Neural cell (in vitro differentiated cells): ENCODE measurements around the gene TAC3. TPM values are rescaled to one million over a fixed set of nuclear protein-coding genes. Genes with fewer than 3 reads are reported as not detected.

Experiments
- H2AFZ ChIP-seq: fragments of 200-600, 300-800 bp; sonication (generic), shearing (Covaris generic); 2 replicates; pipeline ENCODE4 v1.6.0; 2014; ENCODE audit warnings: low read depth, mild to moderate bottlenecking, antibody characterized with exemption, low read length, moderate library complexity
- H3F3A ChIP-seq: fragments of 200-600 bp; shearing (Covaris generic); 2 replicates; pipeline ENCODE4 v1.6.1; 2016; ENCODE audit warnings: mild to moderate bottlenecking, moderate library complexity, mixed read lengths, antibody characterized with exemption, low read length; ENCODE audit not compliant: insufficient read depth, poor library complexity, severe bottlenecking
- H3K27ac ChIP-seq: fragments of 200-600, 300-800 bp; sonication (generic), shearing (Covaris generic); 2 replicates; pipeline ENCODE4 v1.5.1; 2014; ENCODE audit warnings: mild to moderate bottlenecking, low read length, moderate library complexity
- H3K27me3 ChIP-seq: fragments of 300-800, 200-600 bp; sonication (generic), shearing (Covaris generic); 2 replicates; pipeline ENCODE4 v1.6.0; 2014; ENCODE audit warnings: mild to moderate bottlenecking, low read depth, low read length, moderate library complexity; ENCODE audit not compliant: insufficient read depth
- H3K36me3 ChIP-seq: fragments of 300-800, 200-600 bp; sonication (generic), shearing (Covaris generic); 2 replicates; pipeline ENCODE4 v1.5.1; 2014; ENCODE audit warnings: mild to moderate bottlenecking, antibody characterized with exemption, low read length, moderate library complexity; ENCODE audit not compliant: insufficient read depth
- H3K4me2 ChIP-seq: fragments of 300-800, 200-600 bp; sonication (generic), shearing (Covaris generic); 2 replicates; pipeline ENCODE4 v1.6.0; 2014; ENCODE audit warnings: mild to moderate bottlenecking, low read length
- H3K4me3 ChIP-seq: fragments of 300-800, 200-600 bp; sonication (generic), shearing (Covaris generic); 2 replicates; pipeline ENCODE4 v1.5.1; 2014; ENCODE audit warnings: mild to moderate bottlenecking, low read length, moderate library complexity
- H3K79me2 ChIP-seq: fragments of 200-600 bp; shearing (Covaris generic); replicated peaks from 2 replicates; pipeline ENCODE4 v1.6.0; 2014; ENCODE audit warnings: mild to moderate bottlenecking, low read length, moderate library complexity; ENCODE audit not compliant: insufficient read depth
- H3K9ac ChIP-seq: fragments of 300-800, 200-600 bp; sonication (generic), shearing (Covaris generic); 2 replicates; pipeline ENCODE4 v1.6.1; 2016; ENCODE audit warnings: mild to moderate bottlenecking, low read length, mixed read lengths
- H3K9me2 ChIP-seq: fragments of 200-600 bp; shearing (Covaris generic); 2 replicates; pipeline ENCODE4 v1.6.1; 2016; ENCODE audit warnings: mild to moderate bottlenecking, low read length, mixed read lengths; ENCODE audit not compliant: insufficient read depth
- H3K9me3 ChIP-seq: fragments of 200-600, 300-800 bp; sonication (generic), shearing (Covaris generic); 2 replicates; pipeline ENCODE4 v1.6.1; 2016; ENCODE audit warnings: mild to moderate bottlenecking, mixed run types, low read length, moderate library complexity, mixed read lengths
- H4K20me1 ChIP-seq: fragments of 200-600 bp; shearing (Covaris generic); 2 replicates; pipeline ENCODE4 v1.6.1; 2016; ENCODE audit warnings: mild to moderate bottlenecking, mixed run types; ENCODE audit not compliant: insufficient read depth
- EP300 ChIP-seq: fragments of 450-650 bp; conservative IDR thresholded peaks from 2 replicates; pipeline ENCODE4 v1.6.1; 2014; ENCODE audit warnings: antibody characterized with exemption, mild to moderate bottlenecking, moderate library complexity; ENCODE audit not compliant: poor library complexity, severe bottlenecking
- EZH2 ChIP-seq: fragments of 200-600, 300-800 bp; shearing (Covaris generic), sonication (generic); IDR thresholded peaks from 2 replicates; pipeline ENCODE4 v1.6.1; 2014; ENCODE audit warnings: antibody characterized with exemption, low read length, borderline replicate concordance, mild to moderate bottlenecking; ENCODE audit not compliant: insufficient read depth, poor library complexity, severe bottlenecking
- MXI1 ChIP-seq: fragments of 450-650 bp; conservative IDR thresholded peaks from 2 replicates; pipeline ENCODE4 v1.6.1; 2014; ENCODE audit warnings: antibody characterized with exemption, mild to moderate bottlenecking; ENCODE audit not compliant: poor library complexity, severe bottlenecking
- POLR2AphosphoS5 ChIP-seq: IDR thresholded peaks from 2 replicates; pipeline ENCODE4 v1.6.1; 2012
- RAD21 ChIP-seq: fragments of 450-650 bp; conservative IDR thresholded peaks from 2 replicates; pipeline ENCODE4 v1.6.1; 2014; ENCODE audit warnings: antibody characterized with exemption, mild to moderate bottlenecking, moderate library complexity
- SMC3 ChIP-seq: fragments of 450-650 bp; conservative IDR thresholded peaks from 2 replicates; pipeline ENCODE4 v1.6.1; 2014; ENCODE audit warnings: antibody characterized with exemption, mild to moderate bottlenecking, moderate library complexity; ENCODE audit not compliant: poor library complexity
- TAF1 ChIP-seq: IDR thresholded peaks from 2 replicates; pipeline ENCODE4 v1.6.1; 2012; ENCODE audit warnings: low read depth
- polyA plus RNA-seq: library from polyadenylated mRNA; depleted of rRNA; stranded (reverse); fragments of >200 nt; gene quantifications from 2 replicates; pipeline ENCODE4 v1.2.3, GENCODE V29; 2014
- TF ChIP-seq, protein P1 (sequence below): IDR thresholded peaks from 2 replicates; pipeline ENCODE4 v1.6.1; 2012; ENCODE audit warnings: borderline replicate concordance
- TF ChIP-seq, protein P2 (sequence below): fragments of 450-650 bp; IDR thresholded peaks from 2 replicates; pipeline ENCODE4 v1.5.1; 2014; ENCODE audit warnings: antibody characterized with exemption, mild to moderate bottlenecking, moderate library complexity; ENCODE audit not compliant: poor library complexity, severe bottlenecking

TAC3 gene
- polyA plus RNA-seq, 1 donor from 2014 or later: 2.5 TPM

DNA sequence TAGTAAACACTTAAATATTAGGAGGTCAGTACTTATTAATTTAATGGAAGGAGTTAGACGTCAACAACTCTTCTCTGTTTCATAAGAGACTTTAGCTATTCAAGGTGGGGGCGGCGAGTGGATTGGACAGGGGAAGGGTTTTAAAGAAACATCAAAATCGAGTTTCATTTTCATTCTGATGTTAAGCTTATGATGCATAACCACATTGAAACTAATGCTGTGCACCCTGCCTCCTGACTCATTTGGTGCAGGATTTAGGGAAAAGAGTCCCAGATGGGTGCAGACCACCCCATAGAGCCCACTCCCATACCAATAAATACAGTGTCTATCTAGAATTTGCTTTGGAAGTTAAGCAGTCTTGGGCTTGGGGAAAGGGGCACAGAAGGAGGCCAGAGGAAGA is 17.3 kb downstream of the TAC3 start:
- Histone ChIP-seq H3K9me2 (no peaks in the 10 kb centered on the region), H2AFZ (no peak overlapping the region), H3K4me3 (no peak overlapping the region), H4K20me1 (no peaks in the 10 kb centered on the region), H3K27ac (no peak overlapping the region), H3K27me3 (no peaks in the 10 kb centered on the region), H3K9ac (no peak overlapping the region), H3F3A (no peaks in the 10 kb centered on the region), H3K36me3 (no peaks in the 10 kb centered on the region), H3K4me2 (no peak overlapping the region), H3K9me3 (no peaks in the 10 kb centered on the region), H3K79me2 (peaks cover 34% of the 10 kb centered on the region)
- TF ChIP-seq, protein P1, sequence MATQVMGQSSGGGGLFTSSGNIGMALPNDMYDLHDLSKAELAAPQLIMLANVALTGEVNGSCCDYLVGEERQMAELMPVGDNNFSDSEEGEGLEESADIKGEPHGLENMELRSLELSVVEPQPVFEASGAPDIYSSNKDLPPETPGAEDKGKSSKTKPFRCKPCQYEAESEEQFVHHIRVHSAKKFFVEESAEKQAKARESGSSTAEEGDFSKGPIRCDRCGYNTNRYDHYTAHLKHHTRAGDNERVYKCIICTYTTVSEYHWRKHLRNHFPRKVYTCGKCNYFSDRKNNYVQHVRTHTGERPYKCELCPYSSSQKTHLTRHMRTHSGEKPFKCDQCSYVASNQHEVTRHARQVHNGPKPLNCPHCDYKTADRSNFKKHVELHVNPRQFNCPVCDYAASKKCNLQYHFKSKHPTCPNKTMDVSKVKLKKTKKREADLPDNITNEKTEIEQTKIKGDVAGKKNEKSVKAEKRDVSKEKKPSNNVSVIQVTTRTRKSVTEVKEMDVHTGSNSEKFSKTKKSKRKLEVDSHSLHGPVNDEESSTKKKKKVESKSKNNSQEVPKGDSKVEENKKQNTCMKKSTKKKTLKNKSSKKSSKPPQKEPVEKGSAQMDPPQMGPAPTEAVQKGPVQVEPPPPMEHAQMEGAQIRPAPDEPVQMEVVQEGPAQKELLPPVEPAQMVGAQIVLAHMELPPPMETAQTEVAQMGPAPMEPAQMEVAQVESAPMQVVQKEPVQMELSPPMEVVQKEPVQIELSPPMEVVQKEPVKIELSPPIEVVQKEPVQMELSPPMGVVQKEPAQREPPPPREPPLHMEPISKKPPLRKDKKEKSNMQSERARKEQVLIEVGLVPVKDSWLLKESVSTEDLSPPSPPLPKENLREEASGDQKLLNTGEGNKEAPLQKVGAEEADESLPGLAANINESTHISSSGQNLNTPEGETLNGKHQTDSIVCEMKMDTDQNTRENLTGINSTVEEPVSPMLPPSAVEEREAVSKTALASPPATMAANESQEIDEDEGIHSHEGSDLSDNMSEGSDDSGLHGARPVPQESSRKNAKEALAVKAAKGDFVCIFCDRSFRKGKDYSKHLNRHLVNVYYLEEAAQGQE: no peak
- TF ChIP-seq, protein P2, sequence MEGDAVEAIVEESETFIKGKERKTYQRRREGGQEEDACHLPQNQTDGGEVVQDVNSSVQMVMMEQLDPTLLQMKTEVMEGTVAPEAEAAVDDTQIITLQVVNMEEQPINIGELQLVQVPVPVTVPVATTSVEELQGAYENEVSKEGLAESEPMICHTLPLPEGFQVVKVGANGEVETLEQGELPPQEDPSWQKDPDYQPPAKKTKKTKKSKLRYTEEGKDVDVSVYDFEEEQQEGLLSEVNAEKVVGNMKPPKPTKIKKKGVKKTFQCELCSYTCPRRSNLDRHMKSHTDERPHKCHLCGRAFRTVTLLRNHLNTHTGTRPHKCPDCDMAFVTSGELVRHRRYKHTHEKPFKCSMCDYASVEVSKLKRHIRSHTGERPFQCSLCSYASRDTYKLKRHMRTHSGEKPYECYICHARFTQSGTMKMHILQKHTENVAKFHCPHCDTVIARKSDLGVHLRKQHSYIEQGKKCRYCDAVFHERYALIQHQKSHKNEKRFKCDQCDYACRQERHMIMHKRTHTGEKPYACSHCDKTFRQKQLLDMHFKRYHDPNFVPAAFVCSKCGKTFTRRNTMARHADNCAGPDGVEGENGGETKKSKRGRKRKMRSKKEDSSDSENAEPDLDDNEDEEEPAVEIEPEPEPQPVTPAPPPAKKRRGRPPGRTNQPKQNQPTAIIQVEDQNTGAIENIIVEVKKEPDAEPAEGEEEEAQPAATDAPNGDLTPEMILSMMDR: no peak

DNA sequence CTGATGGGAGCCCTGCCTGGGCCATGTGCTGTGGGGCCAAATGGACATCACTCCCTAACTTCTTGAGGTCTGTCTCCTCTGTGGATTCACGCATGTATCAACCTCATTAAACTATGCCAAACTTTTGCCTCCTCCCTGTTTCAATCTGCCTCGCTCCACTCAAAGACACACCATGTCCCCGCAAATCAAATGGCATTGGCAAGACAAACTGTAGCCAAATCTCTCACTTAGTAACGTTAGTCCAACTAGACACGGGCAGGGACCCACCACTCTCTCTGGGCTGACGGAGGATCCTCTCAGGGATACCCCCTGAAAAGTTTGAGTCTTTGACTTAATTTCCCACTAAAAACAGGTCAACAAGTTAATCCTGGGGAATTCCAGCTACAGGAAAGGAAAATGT is 18.0 kb downstream of the TAC3 start:
- Histone ChIP-seq H3K4me2 (no peak overlapping the region), H3K79me2 (peaks cover 32% of the 10 kb centered on the region), H4K20me1 (no peaks in the 10 kb centered on the region), H3F3A (no peaks in the 10 kb centered on the region), H3K9me3 (no peaks in the 10 kb centered on the region), H3K4me3 (no peak overlapping the region), H3K9me2 (no peaks in the 10 kb centered on the region), H3K27ac (no peak overlapping the region), H2AFZ (no peak overlapping the region), H3K36me3 (no peaks in the 10 kb centered on the region), H3K27me3 (no peaks in the 10 kb centered on the region), H3K9ac (no peak overlapping the region)
- TF ChIP-seq SMC3 (no peak), EZH2 (no peak), TAF1 (no peak), RAD21 (no peak), EP300 (no peak), POLR2AphosphoS5 (no peak), MXI1 (no peak)
- TF ChIP-seq, protein P1: no peak
- TF ChIP-seq, protein P2: no peak
